ENCODE results near the gene ZC3H12D. TPM values are rescaled to one million over a fixed set of nuclear protein-coding genes. Genes with fewer than 3 reads are reported as not detected.

The ZC3H12D gene
- total RNA-seq, 2 donors from 2014 or later, result 4.3 to 4.9 TPM

DNA sequence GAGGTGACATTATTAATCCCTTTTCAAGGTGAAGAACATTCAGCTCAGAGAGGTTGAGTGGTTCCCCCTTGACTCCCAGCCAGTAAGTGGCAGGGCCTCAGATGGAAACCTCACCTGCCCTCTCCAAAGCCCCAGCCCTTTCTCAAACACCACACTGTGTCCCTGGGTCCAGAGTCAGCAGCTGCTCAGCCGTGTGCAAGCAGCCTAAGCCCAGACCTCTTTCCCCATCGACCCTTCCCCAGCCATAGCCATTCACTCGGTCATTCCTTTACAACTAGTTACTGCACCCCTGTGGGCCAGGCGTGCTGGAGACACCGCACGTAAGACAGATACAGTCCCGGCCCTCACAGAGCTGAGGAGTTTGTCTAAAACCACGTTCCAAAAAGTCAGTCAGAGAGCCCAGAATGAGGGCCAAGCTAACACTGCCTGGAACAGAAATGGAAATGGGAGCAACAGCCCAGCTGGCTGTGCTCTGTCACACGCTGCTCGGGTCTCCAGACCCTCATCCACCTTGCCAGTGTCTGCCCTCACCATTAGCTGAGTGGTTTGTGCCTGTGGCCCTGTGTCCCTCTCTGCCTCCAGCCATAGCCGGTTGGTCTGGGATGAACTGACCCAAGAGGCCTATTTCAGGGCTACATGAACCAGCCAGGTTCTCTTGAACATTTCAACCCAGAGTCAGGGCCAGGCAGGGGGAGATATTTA is 29.6 kb downstream of the ZC3H12D start:
- H3K4me1 ChIP-seq, result peaks cover 23% of the 10 kb centered on the region
- TF ChIP-seq, protein P1, sequence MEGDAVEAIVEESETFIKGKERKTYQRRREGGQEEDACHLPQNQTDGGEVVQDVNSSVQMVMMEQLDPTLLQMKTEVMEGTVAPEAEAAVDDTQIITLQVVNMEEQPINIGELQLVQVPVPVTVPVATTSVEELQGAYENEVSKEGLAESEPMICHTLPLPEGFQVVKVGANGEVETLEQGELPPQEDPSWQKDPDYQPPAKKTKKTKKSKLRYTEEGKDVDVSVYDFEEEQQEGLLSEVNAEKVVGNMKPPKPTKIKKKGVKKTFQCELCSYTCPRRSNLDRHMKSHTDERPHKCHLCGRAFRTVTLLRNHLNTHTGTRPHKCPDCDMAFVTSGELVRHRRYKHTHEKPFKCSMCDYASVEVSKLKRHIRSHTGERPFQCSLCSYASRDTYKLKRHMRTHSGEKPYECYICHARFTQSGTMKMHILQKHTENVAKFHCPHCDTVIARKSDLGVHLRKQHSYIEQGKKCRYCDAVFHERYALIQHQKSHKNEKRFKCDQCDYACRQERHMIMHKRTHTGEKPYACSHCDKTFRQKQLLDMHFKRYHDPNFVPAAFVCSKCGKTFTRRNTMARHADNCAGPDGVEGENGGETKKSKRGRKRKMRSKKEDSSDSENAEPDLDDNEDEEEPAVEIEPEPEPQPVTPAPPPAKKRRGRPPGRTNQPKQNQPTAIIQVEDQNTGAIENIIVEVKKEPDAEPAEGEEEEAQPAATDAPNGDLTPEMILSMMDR (IDR thresholded peaks at IDR 0.05), result no peak
- peak overlapping the region; percentile 48 for H3K27ac ChIP-seq
- H3K36me3 ChIP-seq, result no peaks in the 10 kb centered on the region
- no peak for DNase-seq
- H3K4me3 ChIP-seq, result no peak overlapping the region
- no peaks in the 10 kb centered on the region for H3K9me3 ChIP-seq
- peak overlapping the region; percentile 44 to 73 for H3K9ac ChIP-seq (ENCODE audit: low read depth in 2 of 2, low read length in 2 of 2)
- no peaks in the 10 kb centered on the region for H3K27me3 ChIP-seq
- intact Hi-C loops (cut with DNase I), result no loop called here

DNA sequence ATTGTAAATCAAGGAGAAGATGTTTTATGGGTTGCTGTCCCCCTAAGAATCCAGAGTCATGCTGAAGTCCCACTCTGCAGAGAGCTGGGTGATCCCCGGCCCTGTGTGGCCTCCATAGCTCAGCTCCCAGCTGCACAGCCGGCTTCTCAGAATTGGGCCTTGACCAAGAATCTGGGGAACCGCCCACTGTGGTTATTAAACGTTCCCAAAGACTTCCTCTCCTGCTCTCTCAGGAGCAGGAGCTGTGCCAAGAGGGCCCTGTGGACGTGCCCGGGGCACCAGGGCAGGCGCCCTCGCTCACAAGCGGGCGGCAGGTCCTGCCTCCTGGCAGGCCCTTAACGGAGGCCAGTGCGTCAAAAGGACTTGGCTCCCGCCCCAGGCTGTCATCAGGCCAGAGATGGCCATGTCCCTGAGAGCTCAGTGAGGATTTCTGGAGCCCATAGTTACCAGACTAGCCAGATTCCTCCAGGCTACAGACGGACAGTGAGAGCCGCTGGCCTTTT is 30.4 kb downstream of the ZC3H12D start:
- TF ChIP-seq, protein P1 (IDR thresholded peaks at IDR 0.05), result no peak
- no peak overlapping the region for H3K4me3 ChIP-seq
- H3K9ac ChIP-seq (ENCODE audit: low read depth in 2 of 2, low read length in 2 of 2), result peak overlapping the region; percentile 44 to 73
- no peaks in the 10 kb centered on the region for H3K27me3 ChIP-seq
- no peaks in the 10 kb centered on the region for H3K9me3 ChIP-seq
- H3K27ac ChIP-seq, result peak overlapping the region; percentile 48
- intact Hi-C loops (cut with DNase I), result no loop called here
- H3K36me3 ChIP-seq, result no peaks in the 10 kb centered on the region
- DNase-seq, result peak; percentile 89
- H3K4me1 ChIP-seq, result peaks cover 26% of the 10 kb centered on the region

DNA sequence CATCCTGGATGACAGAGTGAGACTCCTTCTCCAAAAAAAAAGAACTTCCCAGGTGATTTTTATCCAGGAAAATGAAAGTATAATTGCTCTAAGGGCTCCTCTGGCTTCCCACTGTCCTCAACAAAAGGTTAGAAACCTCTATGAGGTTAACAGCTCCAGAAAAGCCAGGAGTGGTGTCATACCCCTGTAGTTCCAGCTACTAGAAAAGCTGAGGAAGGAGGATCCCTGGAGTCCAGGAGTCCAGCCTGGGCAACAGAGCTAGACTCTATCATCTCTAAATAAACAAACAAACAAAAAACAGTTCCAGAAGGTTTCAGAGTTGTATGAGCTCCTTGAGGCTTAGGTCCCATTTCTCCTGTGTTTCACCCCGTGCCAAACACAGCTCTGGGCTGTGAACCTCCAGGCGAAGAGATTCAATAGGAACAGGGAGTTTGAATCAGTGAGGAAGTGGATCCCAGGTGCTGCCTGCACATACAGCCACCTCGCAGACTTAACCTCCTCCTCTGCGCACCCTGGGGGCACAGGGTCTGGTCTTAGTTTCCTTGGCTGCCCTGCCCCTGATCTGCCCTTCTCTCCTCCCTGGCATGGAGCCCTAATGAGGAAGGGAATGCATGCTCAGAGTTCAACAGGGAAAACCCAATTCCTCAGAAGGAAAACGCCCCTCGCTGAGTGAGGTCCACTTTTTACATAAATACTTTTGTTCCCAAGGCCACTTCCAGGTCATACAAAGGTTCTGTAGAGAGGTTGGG is 31.0 kb downstream of the ZC3H12D start:
- H3K4me1 ChIP-seq, result peaks cover 26% of the 10 kb centered on the region
- intact Hi-C loops (cut with DNase I), result no loop called here
- H3K27me3 ChIP-seq, result no peaks in the 10 kb centered on the region
- peak overlapping the region; percentile 47 to 73 for H3K9ac ChIP-seq (ENCODE audit: low read depth in 2 of 2, low read length in 2 of 2)
- peak; percentile 41 for DNase-seq
- H3K4me3 ChIP-seq, result no peak overlapping the region
- TF ChIP-seq, protein P1 (IDR thresholded peaks at IDR 0.05), result no peak
- no peaks in the 10 kb centered on the region for H3K9me3 ChIP-seq
- no peaks in the 10 kb centered on the region for H3K36me3 ChIP-seq
- peak overlapping the region; percentile 48 for H3K27ac ChIP-seq

DNA sequence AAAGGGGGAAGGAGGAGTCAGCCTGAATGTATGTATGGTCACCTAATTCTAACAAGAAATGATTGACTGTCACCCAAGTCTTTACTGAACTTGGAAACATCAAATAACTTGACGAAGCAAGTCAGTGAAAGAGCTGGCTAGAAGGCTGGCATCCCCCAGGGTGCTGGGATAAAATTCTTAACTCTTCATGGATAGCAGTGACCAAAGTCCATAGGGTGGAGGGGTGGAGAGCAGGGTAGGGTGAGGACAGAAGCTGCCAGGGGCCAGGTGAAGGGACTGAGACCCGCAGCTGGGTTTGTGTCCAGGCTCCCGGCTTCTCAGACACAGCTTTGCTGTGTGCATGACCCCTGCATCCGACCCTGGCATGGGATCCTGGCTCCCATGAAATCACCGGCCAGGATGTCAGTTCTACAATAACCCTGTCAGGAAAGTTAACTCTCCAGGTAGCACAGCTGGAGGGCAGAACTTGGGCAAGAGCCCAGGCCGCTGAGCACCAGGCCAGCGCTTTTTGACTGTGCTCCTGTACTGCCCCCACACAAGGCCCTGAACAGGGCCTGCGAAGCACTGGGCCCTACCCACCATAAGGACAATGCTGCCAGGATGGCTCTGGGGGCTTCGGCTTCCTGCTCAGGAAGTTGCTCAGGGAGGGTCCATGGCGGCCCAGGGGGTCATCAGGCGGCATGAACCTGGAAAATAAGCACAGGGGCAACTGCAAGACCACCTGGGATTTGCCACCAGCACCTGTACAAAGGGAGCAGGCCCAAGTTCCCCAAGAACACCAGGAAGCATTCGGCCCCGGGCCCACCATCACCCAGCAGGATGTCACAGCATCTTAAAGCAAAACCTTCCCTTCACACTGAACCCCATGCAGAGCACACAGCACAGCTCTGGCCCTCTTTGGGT is 32.5 kb downstream of the ZC3H12D start:
- H3K9me3 ChIP-seq, result no peaks in the 10 kb centered on the region
- H3K4me1 ChIP-seq, result peaks cover 26% of the 10 kb centered on the region
- peak overlapping the region; percentile 75 for H3K27ac ChIP-seq
- peak overlapping the region; percentile 52 for H3K4me3 ChIP-seq
- TF ChIP-seq, protein P1 (IDR thresholded peaks at IDR 0.05), result no peak
- DNase-seq, result peak; percentile 66
- H3K36me3 ChIP-seq, result no peaks in the 10 kb centered on the region
- intact Hi-C loops (cut with DNase I), result no loop called here
- no peaks in the 10 kb centered on the region for H3K27me3 ChIP-seq
- peak overlapping the region; percentile 35 to 49 for H3K9ac ChIP-seq (ENCODE audit: low read depth in 2 of 2, low read length in 2 of 2)
